ENCODE results near the gene GC. TPM values are rescaled to one million over a fixed set of nuclear protein-coding genes. Genes with fewer than 3 reads are reported as not detected.

The GC gene
- total and polyA plus RNA-seq, 2 of the 8 experiments (the other 6 are each of a cell fraction or from before 2014, with no cell fraction given): 0.09 to 0.34 TPM

DNA sequence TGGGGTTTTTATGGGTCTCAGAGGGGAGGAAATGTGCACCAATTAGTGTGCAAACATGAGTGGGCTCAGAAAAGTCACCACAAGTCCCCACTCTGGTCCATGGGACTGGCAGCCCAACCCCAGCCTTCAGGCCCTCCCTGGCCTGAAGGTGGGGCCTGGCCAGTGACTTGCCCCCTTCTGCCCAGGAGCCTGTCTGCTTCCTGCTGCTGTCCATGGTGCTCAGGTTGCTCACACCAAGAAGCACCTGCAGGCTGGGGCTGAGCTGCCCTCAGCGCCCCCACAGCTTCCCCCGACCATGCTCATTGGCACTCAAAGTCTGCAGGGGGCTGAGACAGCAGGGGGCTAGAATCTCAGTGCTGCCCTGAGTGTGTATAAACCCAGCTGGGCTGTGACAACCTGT, 30.6 kb upstream of the GC start:
- Histone ChIP-seq H3K4me1 (replicated peaks in 1 of 4; ENCODE audit: control insufficient read depth in 3 of 4, insufficient read depth in 4 of 4, low read length in 3 of 4) (peaks cover 0 to 3% (median 0%) of the 10 kb centered on the region in 4 experiments; a peak in 2 of 7 replicates), H4K20me1 (replicated peaks in 1 of 2; ENCODE audit: control insufficient read depth in 1 of 2, insufficient read depth in 2 of 2, low read length in 2 of 2) (no peaks in the 10 kb centered on the region), H2BK120ac (replicated peaks; ENCODE audit: low read depth, low read length) (peak overlapping the region; percentile 15), H2AK5ac (ENCODE audit: low read depth, low read length) (no peak overlapping the region), H3K79me1 (ENCODE audit: low read depth, low read length) (no peaks in the 10 kb centered on the region), H4K91ac (replicated peaks; ENCODE audit: insufficient read length, low read length) (no peak overlapping the region), H3K36me3 (ENCODE audit: control insufficient read depth in 2 of 4, insufficient read depth in 4 of 4, low read length in 3 of 4) (no peaks in the 10 kb centered on the region; a peak in 1 of 8 replicates), H2BK12ac (ENCODE audit: low read depth, low read length) (peak overlapping the region; percentile 43; the same call in 1 of the 2 replicates), H3K4ac (replicated peaks; ENCODE audit: insufficient read length, low read depth, low read length) (no peak overlapping the region), H3K4me3 (ENCODE audit: extremely low read depth in 1 of 4, insufficient read depth in 2 of 4, low read depth in 3 of 4, low read length in 4 of 4) (no peak overlapping the region), H2BK5ac (ENCODE audit: low read depth, low read length) (no peak overlapping the region), H2BK20ac (ENCODE audit: low read length) (0 out of 2 replicates have a peak overlapping the region, but pooled peaks have one; percentile 43), H3K23me2 (ENCODE audit: low read depth, low read length) (no peaks in the 10 kb centered on the region), H3K23ac (ENCODE audit: insufficient read length) (no peak overlapping the region), H3K27me3 (replicated peaks in 1 of 4; ENCODE audit: control insufficient read depth in 3 of 4, extremely low read depth in 1 of 4, insufficient read depth in 3 of 4, low read length in 3 of 4) (no peaks in the 10 kb centered on the region), H4K5ac (ENCODE audit: insufficient read length, low read depth, low read length) (no peak overlapping the region), H3K9me3 (ENCODE audit: insufficient read depth in 2 of 2, low read depth in 1 of 2, low read length in 1 of 2) (peaks cover 0 to 3% of the 10 kb centered on the region in 2 experiments; a peak in 2 of 4 replicates), H3K27ac (ENCODE audit: low read depth, low read length) (no peak overlapping the region), H3K18ac (ENCODE audit: extremely low read depth, low read length) (no peak overlapping the region), H3K4me2 (ENCODE audit: insufficient read depth in 1 of 2, low read depth in 2 of 2, low read length in 2 of 2) (no peak overlapping the region), H3K9ac (replicated peaks in 1 of 4; ENCODE audit: extremely low read depth in 1 of 4, low read depth in 3 of 4, low read length in 3 of 4) (no peak overlapping the region), H4K8ac (ENCODE audit: extremely low read depth, insufficient read depth, low read length) (no peak overlapping the region), H3K79me2 (ENCODE audit: control insufficient read depth in 1 of 2, insufficient read depth in 2 of 2, low read length in 2 of 2) (no peaks in the 10 kb centered on the region), H3K14ac (ENCODE audit: insufficient read length) (no peak overlapping the region), H3K56ac (replicated peaks; ENCODE audit: insufficient read length, low read depth, low read length) (no peak overlapping the region), H2BK15ac (ENCODE audit: low read length) (no peak overlapping the region), H2AFZ (ENCODE audit: low read length) (no peak overlapping the region)
- FAIRE-seq: no peak
- 47% methylated on average over 2 of the region's 2 CpGs; no CpG with 5 or more reads in 1 of the 2 experiments for WGBS, 2 experiments (ENCODE audit: extremely low coverage in 1 of 2, insufficient coverage in 1 of 2, insufficient read length in 1 of 2, insufficient replicate concordance in 2 of 2, low coverage in 1 of 2, low lambda C conversion rate in 2 of 2, missing lambda C conversion rate in 1 of 2)
- peak in 1 of 2 experiments; percentile 67 for DNase-seq (ENCODE audit: low read depth in 1 of 2, low spot score in 2 of 2)
- ChIA-PET CTCF (ENCODE audit: partially characterized antibody) (interaction anchor here (0.8 to 1.8 kb wide), 6 partner anchors 9 to 125 kb away, joined by 3 to 7 read pairs (median 3); partner anchors contain the start of gene GC), POLR2A (ENCODE audit: partially characterized antibody) (interaction anchor here (2.0 kb wide), 1 partner anchor 13 kb away, joined by 5 read pairs; no protein-coding TSS in a partner anchor)
- TF ChIP-seq SAP30 (IDR thresholded peaks at IDR 0.05; ENCODE audit: insufficient read depth, insufficient replicate concordance, low read length): no peak
- no peak for TF ChIP-seq GABPA (IDR thresholded peaks at IDR 0.05; ENCODE audit: borderline replicate concordance, insufficient read depth, low read length)
- TF ChIP-seq, protein P1, sequence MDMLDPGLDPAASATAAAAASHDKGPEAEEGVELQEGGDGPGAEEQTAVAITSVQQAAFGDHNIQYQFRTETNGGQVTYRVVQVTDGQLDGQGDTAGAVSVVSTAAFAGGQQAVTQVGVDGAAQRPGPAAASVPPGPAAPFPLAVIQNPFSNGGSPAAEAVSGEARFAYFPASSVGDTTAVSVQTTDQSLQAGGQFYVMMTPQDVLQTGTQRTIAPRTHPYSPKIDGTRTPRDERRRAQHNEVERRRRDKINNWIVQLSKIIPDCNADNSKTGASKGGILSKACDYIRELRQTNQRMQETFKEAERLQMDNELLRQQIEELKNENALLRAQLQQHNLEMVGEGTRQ (IDR thresholded peaks at IDR 0.05; ENCODE audit: low read length): no peak
- no peak for TF ChIP-seq KDM1A (IDR thresholded peaks at IDR 0.05; ENCODE audit: borderline replicate concordance, low read length)
- no peak for TF ChIP-seq EGR1 (IDR thresholded peaks at IDR 0.05; ENCODE audit: borderline replicate concordance, low read depth, low read length)
- TF ChIP-seq, protein P2, sequence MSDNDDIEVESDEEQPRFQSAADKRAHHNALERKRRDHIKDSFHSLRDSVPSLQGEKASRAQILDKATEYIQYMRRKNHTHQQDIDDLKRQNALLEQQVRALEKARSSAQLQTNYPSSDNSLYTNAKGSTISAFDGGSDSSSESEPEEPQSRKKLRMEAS (IDR thresholded peaks at IDR 0.05): no peak
- TF ChIP-seq SP4 (IDR thresholded peaks at IDR 0.05; ENCODE audit: low read length): no peak
- TF ChIP-seq TBP (IDR thresholded peaks at IDR 0.05; ENCODE audit: low read depth, low read length): no peak
- TF ChIP-seq MAFK (IDR thresholded peaks at IDR 0.05; ENCODE audit: low read depth, low read length): no peak
- no peak for TF ChIP-seq CEBPB (IDR thresholded peaks at IDR 0.05; ENCODE audit: low read depth, low read length)
- no peak for TF ChIP-seq PHF8 (conservative IDR thresholded peaks at IDR 0.05; ENCODE audit: low read depth, low read length)
- no peak for TF ChIP-seq POLR2A (IDR thresholded peaks at IDR 0.05; ENCODE audit: control extremely low read depth in 1 of 2, low read depth in 2 of 2, low read length in 2 of 2)
- TF ChIP-seq ASH2L (IDR thresholded peaks at IDR 0.05; ENCODE audit: low read length): no peak
- no peak for TF ChIP-seq TAF1 (IDR thresholded peaks at IDR 0.05; ENCODE audit: low read depth, low read length)

Measured in H1 (cell line).